SH-SY5Y (cell line): ENCODE data around the gene ADCY2.

Experiments used
- GATA2 ChIP-seq: IDR thresholded peaks from 2 replicates; pipeline ENCODE4 v1.6.1; 2011; ENCODE audit warnings: mild to moderate bottlenecking, low read depth, low read length
- GATA3 ChIP-seq: IDR thresholded peaks from 2 replicates; pipeline ENCODE4 v1.6.1; 2011; ENCODE audit warnings: low read depth, mild to moderate bottlenecking, low read length, moderate library complexity

Gene ADCY2

GRCh38 chr5:7779019-7780005, 383.4 kb downstream of the ADCY2 start:
- TF ChIP-seq GATA2: no peak
- no peak for TF ChIP-seq GATA3

GRCh38 chr5:7781899-7782298, 386.0 kb downstream of the ADCY2 start:
- TF ChIP-seq GATA3: no peak

- TF ChIP-seq GATA3: no peak
- no peak for TF ChIP-seq GATA2
Observed at GRCh38 chr5:7784683-7785380, 388.9 kb downstream of the ADCY2 start.

GRCh38 chr5:7787770-7788169, 391.8 kb downstream of the ADCY2 start:
- no peak for TF ChIP-seq GATA3
- TF ChIP-seq GATA2: no peak

GRCh38 chr5:7789567-7789966, 393.6 kb downstream of the ADCY2 start:
- TF ChIP-seq GATA3 (no peak), GATA2 (no peak)

GRCh38 chr5:7793895-7794294, 398.0 kb downstream of the ADCY2 start:
- no peak for TF ChIP-seq GATA3
- no peak for TF ChIP-seq GATA2

- no peak for TF ChIP-seq GATA3
- no peak for TF ChIP-seq GATA2
Observed at GRCh38 chr5:7794311-7794710, 398.4 kb downstream of the ADCY2 start.

- no peak for TF ChIP-seq GATA3
- TF ChIP-seq GATA2: no peak
Observed at GRCh38 chr5:7794823-7795222, 398.9 kb downstream of the ADCY2 start.

GRCh38 chr5:7795306-7795705, 399.4 kb downstream of the ADCY2 start:
- no peak for TF ChIP-seq GATA3

GRCh38 chr5:7801891-7802614, 406.1 kb downstream of the ADCY2 start:
- TF ChIP-seq GATA2 (no peak), GATA3 (no peak)

- TF ChIP-seq GATA3 (no peak), GATA2 (no peak)
Observed at GRCh38 chr5:7802855-7803254, 406.9 kb downstream of the ADCY2 start.

GRCh38 chr5:7803937-7804336, 408.0 kb downstream of the ADCY2 start:
- no peak for TF ChIP-seq GATA3

GRCh38 chr5:7805379-7805778, 409.4 kb downstream of the ADCY2 start:
- TF ChIP-seq GATA2 (no peak), GATA3 (no peak)

- no peak for TF ChIP-seq GATA3
- TF ChIP-seq GATA2: no peak
Observed at GRCh38 chr5:7808998-7809397, 413.1 kb downstream of the ADCY2 start.
